Thyroid gland (tissue), 4 donors: ENCODE data around the gene PITPNC1. TPM values are rescaled to one million over a fixed set of nuclear protein-coding genes. Genes with fewer than 3 reads are reported as not detected.
A peak's percentile ranks its signal among the peaks of the same experiment; 100 is the strongest.

Experiments used
- DNase-seq, 2 donors: peaks; one replicate each; pipeline ENCODE4 v3.0.0-alpha.2; 2019
- H3K27ac ChIP-seq, 3 donors: fragments of 200-600 bp; sonication (generic); 1 replicate in 2 of 3; 2 replicates in 1 of 3; pipeline ENCODE4 v1.5.1; 2016 to 2019; ENCODE audit warnings: mild to moderate bottlenecking in 1 of 3, moderate library complexity in 1 of 3
- H3K27me3 ChIP-seq: fragments of 200-600 bp; sonication (generic); one replicate; pipeline ENCODE4 v1.5.1; 2019
- H3K36me3 ChIP-seq, 2 donors: fragments of 200-600 bp; sonication (generic); one replicate each; pipeline ENCODE4 v1.5.1; 2016 to 2019
- H3K4me1 ChIP-seq, 2 donors: fragments of 200-600 bp; sonication (generic); one replicate each; pipeline ENCODE4 v1.5.1; 2017 to 2019
- H3K4me3 ChIP-seq, 3 donors: fragments of 200-600 bp; sonication (generic); replicated peaks in 1 of 3; 1 replicate in 2 of 3; 2 replicates in 1 of 3; pipeline ENCODE4 v1.5.1; 2016; ENCODE audit warnings: mild to moderate bottlenecking in 1 of 3
- H3K9me3 ChIP-seq: fragments of 200-600 bp; sonication (generic); one replicate; pipeline ENCODE4 v1.5.1; 2017
- POLR2A ChIP-seq, 2 donors: fragments of 450-650 bp; IDR thresholded peaks; one replicate each; pipeline ENCODE4 v1.6.1; 2017; ENCODE audit warnings: antibody characterized with exemption in 2 of 2, mild to moderate bottlenecking in 2 of 2, moderate library complexity in 1 of 2
- WGBS, 2 donors: methylation state at CpG; one replicate each; pipeline ENCODE4 v1.1.5; 2017; 5-methylcytosine and 5-hydroxymethylcytosine counted together
- intact Hi-C: fragments of 100-400 bp; cut with DNase I; formaldehyde crosslinking; loops from one replicate; pipeline ENCODE4 v1.15.1; 2023
- total RNA-seq, 4 donors: library from RNA; depleted of rRNA; stranded (reverse); fragments of >200 nt; gene quantifications; one replicate each; pipeline ENCODE4 v1.2.3, GENCODE V29; 2016
- TF ChIP-seq, protein P1 (sequence below), 6 experiments: fragments of 200-600 bp in 3 of 6; fragments of 450-650 bp in 3 of 6; sonication (generic) in 3 of 6; IDR thresholded peaks; one replicate each; pipeline ENCODE4 v1.5.1; 2016 to 2019; ENCODE audit warnings: antibody characterized with exemption in 6 of 6, mild to moderate bottlenecking in 2 of 6, inconsistent platforms in 1 of 6, moderate library complexity in 1 of 6

The PITPNC1 gene
- total RNA-seq, 4 donors from 2014 or later, result 3.6 to 14.2 (median 7.3) TPM

DNA sequence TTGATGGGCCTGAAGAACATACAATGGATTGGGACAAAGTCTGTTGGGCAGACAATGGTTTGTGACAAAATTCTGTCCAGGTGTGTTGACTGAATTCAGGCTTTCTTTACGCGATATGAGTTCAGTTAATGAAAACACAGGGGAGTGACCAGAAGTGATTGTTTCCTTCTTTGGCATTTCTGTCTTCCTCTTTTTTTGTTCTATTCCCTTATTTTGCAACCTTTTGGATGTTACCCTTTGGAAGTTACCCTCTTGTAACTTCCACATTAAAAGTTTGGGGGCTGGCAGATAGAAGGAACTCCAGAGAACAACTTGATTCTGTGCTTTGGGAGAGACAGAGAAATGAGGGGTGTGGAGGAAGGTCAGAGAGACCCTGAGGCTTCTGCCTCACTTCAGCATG, 126.7 kb downstream of the PITPNC1 start:
- Histone ChIP-seq H3K27me3 (no peaks in the 10 kb centered on the region), H3K27ac (peak overlapping the region in 1 of 3 donors; percentile 36), H3K36me3 (no peaks in the 10 kb centered on the region), H3K4me1 (peaks cover 8 to 16% of the 10 kb centered on the region in 2 donors), H3K4me3 (no peak overlapping the region), H3K9me3 (no peaks in the 10 kb centered on the region)
- no peak for TF ChIP-seq POLR2A (IDR thresholded peaks at IDR 0.05)
- TF ChIP-seq, protein P1, sequence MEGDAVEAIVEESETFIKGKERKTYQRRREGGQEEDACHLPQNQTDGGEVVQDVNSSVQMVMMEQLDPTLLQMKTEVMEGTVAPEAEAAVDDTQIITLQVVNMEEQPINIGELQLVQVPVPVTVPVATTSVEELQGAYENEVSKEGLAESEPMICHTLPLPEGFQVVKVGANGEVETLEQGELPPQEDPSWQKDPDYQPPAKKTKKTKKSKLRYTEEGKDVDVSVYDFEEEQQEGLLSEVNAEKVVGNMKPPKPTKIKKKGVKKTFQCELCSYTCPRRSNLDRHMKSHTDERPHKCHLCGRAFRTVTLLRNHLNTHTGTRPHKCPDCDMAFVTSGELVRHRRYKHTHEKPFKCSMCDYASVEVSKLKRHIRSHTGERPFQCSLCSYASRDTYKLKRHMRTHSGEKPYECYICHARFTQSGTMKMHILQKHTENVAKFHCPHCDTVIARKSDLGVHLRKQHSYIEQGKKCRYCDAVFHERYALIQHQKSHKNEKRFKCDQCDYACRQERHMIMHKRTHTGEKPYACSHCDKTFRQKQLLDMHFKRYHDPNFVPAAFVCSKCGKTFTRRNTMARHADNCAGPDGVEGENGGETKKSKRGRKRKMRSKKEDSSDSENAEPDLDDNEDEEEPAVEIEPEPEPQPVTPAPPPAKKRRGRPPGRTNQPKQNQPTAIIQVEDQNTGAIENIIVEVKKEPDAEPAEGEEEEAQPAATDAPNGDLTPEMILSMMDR (IDR thresholded peaks at IDR 0.05), result no peak
- intact Hi-C loops, result no loop called here
- 74 to 76% methylated on average over 2 of the region's 2 CpGs for WGBS, 2 donors
- no peak for DNase-seq

DNA sequence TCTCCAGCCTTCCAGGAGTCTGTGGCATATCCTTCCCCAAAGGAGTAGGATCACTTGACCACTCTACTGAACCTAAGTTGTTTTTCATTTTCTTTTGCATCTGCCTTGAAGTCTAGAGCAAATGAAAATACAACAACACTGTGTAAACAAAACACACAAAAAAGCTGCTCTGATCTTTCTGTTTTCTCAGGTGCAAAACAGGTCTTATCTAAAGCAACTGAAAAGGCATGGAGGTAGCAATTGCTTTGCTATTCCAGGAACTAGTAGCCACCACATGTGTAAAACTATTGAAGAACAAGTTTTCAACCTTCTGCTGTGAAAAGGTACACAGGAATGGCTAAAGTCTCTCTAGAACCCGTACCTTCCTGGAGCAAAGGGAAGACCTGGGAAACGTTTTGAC, 127.1 kb downstream of the PITPNC1 start:
- TF ChIP-seq POLR2A (IDR thresholded peaks at IDR 0.05), result no peak
- TF ChIP-seq, protein P1 (IDR thresholded peaks at IDR 0.05), result no peak
- WGBS, 2 donors, result 35 to 51% methylated on average over 2 of the region's 2 CpGs
- Histone ChIP-seq H3K4me3 (no peak overlapping the region), H3K9me3 (no peaks in the 10 kb centered on the region), H3K27me3 (no peaks in the 10 kb centered on the region), H3K36me3 (no peaks in the 10 kb centered on the region), H3K4me1 (peaks cover 8 to 16% of the 10 kb centered on the region in 2 donors), H3K27ac (peak overlapping the region in 1 of 3 donors; percentile 36)
- intact Hi-C loops, result no loop called here
- DNase-seq, result no peak

DNA sequence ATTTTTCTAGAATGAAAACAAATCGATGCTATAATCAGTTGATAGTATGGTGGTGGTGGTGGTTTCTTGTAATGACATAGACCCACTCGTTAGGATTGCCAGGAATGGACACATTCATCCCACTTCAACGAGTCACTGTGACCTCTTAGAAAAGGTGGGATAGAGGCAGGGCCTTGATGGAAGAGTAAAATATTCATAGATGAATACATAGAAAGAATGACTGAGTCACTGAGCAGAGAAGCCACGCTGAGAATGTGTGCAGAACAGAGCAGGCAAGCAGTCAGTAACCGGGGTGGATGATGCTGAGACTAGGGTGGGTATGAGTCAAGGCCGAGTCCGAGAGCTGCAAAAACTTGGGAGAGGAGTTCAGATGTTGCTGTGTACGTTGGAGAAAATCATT, 129.9 kb downstream of the PITPNC1 start:
- Histone ChIP-seq H3K36me3 (no peaks in the 10 kb centered on the region), H3K4me3 (no peak overlapping the region), H3K27me3 (no peaks in the 10 kb centered on the region), H3K9me3 (no peaks in the 10 kb centered on the region), H3K27ac (no peak overlapping the region), H3K4me1 (peaks cover 8 to 29% of the 10 kb centered on the region in 2 donors)
- no peak for DNase-seq
- TF ChIP-seq POLR2A (IDR thresholded peaks at IDR 0.05), result no peak
- TF ChIP-seq, protein P1 (IDR thresholded peaks at IDR 0.05), result no peak
- intact Hi-C loops, result no loop called here
- WGBS, 2 donors, result 94 to 95% methylated on average over 8 of the region's 8 CpGs

DNA sequence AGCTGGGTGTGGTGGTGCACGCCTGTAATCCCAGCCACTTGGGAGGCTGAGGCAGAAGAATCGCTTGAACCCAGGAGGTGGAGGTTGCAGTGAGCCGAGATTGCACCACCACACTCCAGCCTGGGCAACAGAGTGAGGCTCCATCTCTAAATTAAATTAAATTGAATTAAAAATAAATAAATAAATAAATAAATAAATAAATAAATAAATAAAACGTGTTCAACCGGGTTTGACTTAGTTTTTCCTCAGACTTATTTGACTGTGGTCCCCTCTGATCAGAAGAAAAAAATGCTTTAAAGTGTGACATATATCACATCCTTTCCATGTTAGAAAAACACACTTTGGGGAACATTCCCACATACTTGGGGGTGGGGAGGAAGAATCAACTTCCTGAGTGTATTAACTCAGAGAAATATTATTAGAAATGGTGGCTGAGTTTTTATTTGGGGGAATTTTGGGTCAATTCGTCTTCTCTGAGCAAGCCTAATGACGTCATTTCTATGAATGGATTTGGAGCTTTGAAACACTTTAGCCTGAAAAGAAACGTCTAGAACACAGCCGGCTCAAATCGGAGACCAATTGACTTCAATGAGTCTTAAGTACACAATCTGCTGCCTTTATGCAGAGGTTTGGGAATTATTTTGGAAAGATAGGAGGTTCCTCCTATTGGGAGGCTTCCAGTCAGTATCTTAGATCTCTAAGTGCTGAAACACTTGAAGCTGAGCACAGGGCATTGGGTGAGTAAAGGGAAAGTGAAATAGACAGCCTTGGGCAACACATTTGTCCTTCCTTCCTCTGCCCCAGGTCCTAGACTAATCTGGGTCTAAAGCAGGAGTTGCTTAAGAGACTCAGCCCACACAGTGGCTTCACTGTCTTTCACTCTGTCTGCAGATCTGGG, 132.6 kb downstream of the PITPNC1 start:
- no peak overlapping the region for H3K4me3 ChIP-seq
- H3K27me3 ChIP-seq, result no peaks in the 10 kb centered on the region
- peaks cover 0 to 18% of the 10 kb centered on the region in 2 donors for H3K4me1 ChIP-seq
- no peak for DNase-seq
- WGBS, 2 donors, result 56 to 58% methylated on average over 10 of the region's 10 CpGs
- no peaks in the 10 kb centered on the region for H3K36me3 ChIP-seq
- intact Hi-C loops, result no loop called here
- H3K27ac ChIP-seq, result peak overlapping the region in 1 of 3 donors; percentile 63
- TF ChIP-seq POLR2A (IDR thresholded peaks at IDR 0.05), result no peak
- TF ChIP-seq, protein P1 (IDR thresholded peaks at IDR 0.05), result no peak
- H3K9me3 ChIP-seq, result no peaks in the 10 kb centered on the region

DNA sequence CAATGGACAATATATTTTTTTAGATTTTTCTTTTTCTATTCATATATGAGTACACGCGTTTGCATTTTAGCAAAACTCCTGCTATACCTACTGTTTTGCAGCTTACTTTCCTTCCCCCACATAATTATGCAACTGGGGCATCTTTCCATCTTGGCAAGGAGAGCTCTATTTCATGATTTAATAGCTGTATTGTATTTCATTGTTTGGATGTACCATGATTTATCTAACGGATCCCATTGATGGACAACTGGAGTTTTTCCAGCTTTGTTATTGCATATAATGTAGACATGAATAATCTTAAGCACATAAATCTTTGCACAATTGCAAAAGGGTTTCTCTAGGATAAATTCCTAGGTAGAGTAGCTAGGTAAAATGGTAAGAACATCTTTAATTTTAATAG, 133.9 kb downstream of the PITPNC1 start:
- TF ChIP-seq POLR2A (IDR thresholded peaks at IDR 0.05), result no peak
- TF ChIP-seq, protein P1 (IDR thresholded peaks at IDR 0.05), result no peak
- Histone ChIP-seq H3K4me1 (peaks cover 4 to 32% of the 10 kb centered on the region in 2 donors), H3K4me3 (no peak overlapping the region), H3K27ac (peak overlapping the region in 1 of 3 donors; percentile 63), H3K36me3 (no peaks in the 10 kb centered on the region), H3K9me3 (no peaks in the 10 kb centered on the region), H3K27me3 (no peaks in the 10 kb centered on the region)
- intact Hi-C loops, result no loop called here
- WGBS, 2 donors, result 87 to 90% methylated on average over 3 of the region's 3 CpGs
- DNase-seq, result no peak
